Astrocyte of the cerebellum (primary cell): ENCODE measurements around the gene GALNTL6.
"Not testable (repeated sequence)": the region's sequence is repeated elsewhere in the genome, so short reads cannot be mapped to it uniquely, and the experiment has no call there.

Experiments used
- DNase-seq: peaks from one replicate; pipeline ENCODE4 v3.0.0-alpha.2; 2011; ENCODE audit warnings: low read depth
- H3K4me3 ChIP-seq: 2 replicates; pipeline ENCODE4 v1.5.1; 2011; ENCODE audit warnings: mild to moderate bottlenecking, low read depth, low read length, moderate library complexity
- CTCF ChIP-seq: IDR thresholded peaks from 2 replicates; pipeline ENCODE4 v1.5.1; 2012; ENCODE audit warnings: low read length, low read depth, moderate library complexity, mild to moderate bottlenecking; ENCODE audit errors: missing control alignments
- in situ Hi-C: cut with HindIII; loops from 2 replicates; pipeline ENCODE4 v1.10.0; 2017; ENCODE audit warnings: low sequenced_read_pairs

Gene GALNTL6

GRCh38 chr4:173017802-173018201 is 1204.6 kb downstream of the GALNTL6 start:
- H3K4me3 ChIP-seq, result no peak overlapping the region
- DNase-seq, result no peak
- in situ Hi-C loops, result loop anchor here (10.0 to 25.0 kb wide), 2 partner anchors 157 to 244 kb away; no protein-coding TSS in a partner anchor
- no peak for TF ChIP-seq CTCF

GRCh38 chr4:173018446-173018845 is 1205.2 kb downstream of the GALNTL6 start:
- in situ Hi-C loops, result loop anchor here (10.0 to 25.0 kb wide), 2 partner anchors 156 to 244 kb away; no protein-coding TSS in a partner anchor
- DNase-seq, result no peak
- no peak overlapping the region for H3K4me3 ChIP-seq
- TF ChIP-seq CTCF, result no peak

DNA sequence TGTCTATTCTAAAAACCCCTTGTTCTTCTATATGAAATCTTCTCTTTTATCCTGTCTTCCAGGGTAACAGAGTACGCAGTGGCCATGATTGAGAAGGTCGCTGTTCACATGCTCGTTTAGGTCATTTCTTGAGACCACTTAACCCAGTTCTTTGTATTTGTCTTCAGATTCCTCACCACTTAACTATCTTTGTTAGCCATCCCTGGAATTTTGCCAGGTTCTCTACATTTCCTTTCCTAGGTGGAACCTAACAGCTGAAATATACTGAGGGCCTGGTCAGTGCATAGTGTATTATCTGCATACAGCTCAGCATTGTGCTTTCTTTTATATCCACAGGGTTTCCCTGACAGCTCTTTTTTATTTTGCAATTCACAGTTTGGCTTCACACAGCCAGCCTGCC is 1206.5 kb downstream of the GALNTL6 start:
- DNase-seq, result no peak
- in situ Hi-C loops, result loop anchor here (10.0 to 25.0 kb wide), 2 partner anchors 155 to 243 kb away; no protein-coding TSS in a partner anchor
- no peak overlapping the region for H3K4me3 ChIP-seq
- TF ChIP-seq CTCF, result no peak

- not testable (repeated sequence) for H3K4me3 ChIP-seq, DNase-seq
- in situ Hi-C loops, result loop anchor here (25.0 kb wide), 1 partner anchor 240 kb away; no protein-coding TSS in a partner anchor
These were observed 1208.8 kb downstream of the GALNTL6 start for GRCh38 chr4:173021746-173022573.

- H3K4me3 ChIP-seq, result no peak overlapping the region
- DNase-seq, result no peak
- in situ Hi-C loops, result loop anchor here (25.0 kb wide), 1 partner anchor 238 kb away; no protein-coding TSS in a partner anchor
- no peak for TF ChIP-seq CTCF
These were observed 1211.0 kb downstream of the GALNTL6 start for GRCh38 chr4:173024203-173024602.

GRCh38 chr4:173025131-173025530 is 1211.9 kb downstream of the GALNTL6 start:
- no peak overlapping the region for H3K4me3 ChIP-seq
- TF ChIP-seq CTCF, result peak; percentile 75
- peak; percentile 67 for DNase-seq
- in situ Hi-C loops, result no loop called here

DNA sequence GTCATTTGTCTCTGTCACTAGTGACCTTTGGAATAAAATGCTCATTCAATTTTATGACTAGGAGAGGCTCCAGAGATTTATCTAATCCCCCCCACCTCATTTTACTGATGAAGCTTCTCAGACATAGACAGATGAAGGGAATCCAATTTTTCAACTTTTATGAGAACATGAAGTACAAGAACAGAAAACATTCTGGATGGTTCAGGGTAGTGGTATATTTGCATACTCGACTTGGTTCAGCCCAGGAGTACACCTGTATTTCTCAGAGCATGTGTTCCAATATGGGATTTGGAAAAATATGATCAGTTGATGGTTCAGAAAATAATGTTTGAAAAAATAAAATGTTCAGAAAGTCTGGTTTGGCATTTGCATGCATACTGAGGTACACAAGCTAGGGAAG is 1224.0 kb downstream of the GALNTL6 start:
- in situ Hi-C loops, result no loop called here
- no peak for TF ChIP-seq CTCF
- H3K4me3 ChIP-seq, result no peak overlapping the region
- no peak for DNase-seq
